Endothelial cell of umbilical vein (primary cell): ENCODE measurements around the gene SLC22A4.

Experiments
- POLR2A ChIP-seq: IDR thresholded peaks from 2 replicates; pipeline ENCODE4 v1.6.1; 2012; ENCODE audit warnings: low read depth, mild to moderate bottlenecking, control low read depth, low read length
- TF ChIP-seq, protein P1 (sequence below): IDR thresholded peaks from 2 replicates; pipeline ENCODE4 v1.6.1; 2011; ENCODE audit not compliant: insufficient read depth, insufficient read length

- TF ChIP-seq, protein P1, sequence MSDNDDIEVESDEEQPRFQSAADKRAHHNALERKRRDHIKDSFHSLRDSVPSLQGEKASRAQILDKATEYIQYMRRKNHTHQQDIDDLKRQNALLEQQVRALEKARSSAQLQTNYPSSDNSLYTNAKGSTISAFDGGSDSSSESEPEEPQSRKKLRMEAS, result no peak
- TF ChIP-seq POLR2A, result no peak
Observed at GRCh38 chr5:132391870-132392269, 97.7 kb downstream of the SLC22A4 start.
